HG02678 (cell line): ENCODE data around the gene STK35.
A peak's percentile ranks its signal among the peaks of the same experiment; 100 is the strongest.

Experiments used
- ATAC-seq: cut with Tn5 transposase; IDR thresholded peaks from one replicate; pipeline ENCODE4 v1.9.1; 2021; ENCODE audit warnings: mild to moderate bottlenecking, moderate library complexity; ENCODE audit not compliant: unreplicated experiment

The STK35 gene

DNA sequence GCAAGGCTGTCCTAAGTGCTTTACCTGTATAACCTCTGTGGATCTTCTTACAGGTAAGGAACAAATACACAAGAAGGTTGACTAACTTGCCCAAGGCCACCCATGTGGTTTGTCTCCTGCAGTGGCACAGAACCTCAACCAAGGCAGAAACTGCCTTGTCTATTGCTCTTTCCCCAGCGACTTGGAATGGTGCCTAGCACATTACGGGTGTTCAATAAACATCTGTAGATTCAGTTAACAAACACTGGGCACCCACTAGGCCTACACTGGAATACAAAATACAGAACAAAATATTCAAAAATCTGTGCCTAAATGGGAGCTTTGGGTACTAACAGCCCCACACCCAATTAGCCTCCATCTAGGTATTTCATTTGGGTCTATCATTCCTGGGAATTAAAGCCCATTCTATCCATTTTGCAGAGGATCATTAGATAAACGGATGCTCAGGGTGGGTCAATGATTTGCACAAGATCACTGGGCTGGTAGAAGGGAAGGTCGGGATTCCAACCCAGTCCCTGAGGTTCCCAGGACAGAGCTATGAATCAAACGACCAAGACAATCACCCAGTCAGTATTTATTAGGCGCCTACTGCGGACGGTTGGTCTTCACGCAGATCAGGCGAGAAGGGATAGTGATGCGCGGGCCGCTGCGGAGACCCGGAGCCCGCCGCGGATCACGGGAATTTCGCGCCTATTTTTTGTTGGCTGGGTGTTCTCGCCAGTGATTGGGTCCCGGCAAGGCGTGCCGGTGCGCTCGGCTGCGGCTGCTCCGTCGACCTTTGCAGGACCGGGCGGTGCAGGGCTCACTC is at the start of gene STK35:
STK35 (plus strand) TSS at position 771 of the 808 bp plus-strand sequence. CDS start 55 bp downstream, outside the sequence.
- ATAC-seq: peak; percentile 41

GRCh38 chr20:2051946-2052345 is 49.7 kb upstream of the STK35 start:
- no peak for ATAC-seq

- no peak for ATAC-seq
Measured at GRCh38 chr20:2052741-2053140, 48.9 kb upstream of the STK35 start.

DNA sequence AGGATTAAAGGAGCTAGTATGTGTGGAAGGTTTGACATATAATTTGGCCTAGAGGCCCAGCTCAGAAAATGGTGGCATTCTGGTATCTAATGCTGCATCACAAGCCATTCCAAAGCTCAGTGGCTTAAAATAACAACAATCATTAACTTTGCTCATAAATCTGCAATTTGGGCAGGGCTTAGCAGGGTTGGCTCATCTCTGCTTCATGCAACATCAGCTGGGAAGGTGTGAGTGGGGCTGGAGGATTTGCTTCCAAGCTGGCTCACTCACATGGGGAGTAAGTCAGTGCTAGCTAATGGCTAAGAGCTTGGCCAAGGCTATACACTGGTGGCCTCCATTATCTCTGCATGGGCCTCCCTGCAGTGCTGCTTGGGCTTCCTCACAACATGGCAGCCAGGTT is 48.0 kb upstream of the STK35 start:
- ATAC-seq: no peak

DNA sequence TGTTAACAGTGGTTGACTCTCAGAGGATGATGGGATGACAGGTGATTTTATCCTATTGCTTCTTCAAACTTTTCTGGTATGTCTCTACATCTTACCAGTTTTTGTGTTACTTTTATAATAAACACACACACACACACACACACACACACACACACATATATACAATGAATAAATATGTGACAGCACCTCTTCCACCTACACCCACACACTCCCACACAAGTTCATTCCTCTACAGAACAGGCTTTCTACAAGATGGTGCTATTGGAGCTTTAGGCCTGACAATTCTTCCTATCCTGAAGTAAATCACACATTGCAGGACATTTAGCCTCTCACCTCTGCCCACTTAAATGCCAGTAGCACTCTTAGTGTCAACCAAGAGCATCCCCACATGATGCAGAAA is 46.7 kb upstream of the STK35 start:
- ATAC-seq: no peak

- ATAC-seq: no peak
Measured at GRCh38 chr20:2059411-2059810, 42.2 kb upstream of the STK35 start.

DNA sequence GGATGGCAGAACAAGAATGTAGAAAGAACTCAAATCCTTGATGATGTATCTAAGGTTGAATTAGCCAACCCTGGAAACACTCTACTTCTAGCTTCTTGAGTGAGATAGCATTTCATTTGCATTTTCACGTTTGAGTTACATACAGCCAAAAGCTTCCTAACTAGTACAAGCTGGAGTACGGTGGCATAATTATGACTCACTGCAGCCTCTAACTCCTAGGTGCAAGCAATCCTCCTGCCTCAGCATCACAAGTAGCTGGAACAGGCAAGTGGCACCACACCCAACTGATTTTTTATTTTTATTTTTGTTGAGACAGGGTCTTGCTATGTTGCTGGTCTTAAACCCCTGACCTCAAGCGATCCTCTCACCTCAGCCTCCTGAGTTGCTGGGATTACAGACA is 36.5 kb upstream of the STK35 start:
- ATAC-seq: no peak

DNA sequence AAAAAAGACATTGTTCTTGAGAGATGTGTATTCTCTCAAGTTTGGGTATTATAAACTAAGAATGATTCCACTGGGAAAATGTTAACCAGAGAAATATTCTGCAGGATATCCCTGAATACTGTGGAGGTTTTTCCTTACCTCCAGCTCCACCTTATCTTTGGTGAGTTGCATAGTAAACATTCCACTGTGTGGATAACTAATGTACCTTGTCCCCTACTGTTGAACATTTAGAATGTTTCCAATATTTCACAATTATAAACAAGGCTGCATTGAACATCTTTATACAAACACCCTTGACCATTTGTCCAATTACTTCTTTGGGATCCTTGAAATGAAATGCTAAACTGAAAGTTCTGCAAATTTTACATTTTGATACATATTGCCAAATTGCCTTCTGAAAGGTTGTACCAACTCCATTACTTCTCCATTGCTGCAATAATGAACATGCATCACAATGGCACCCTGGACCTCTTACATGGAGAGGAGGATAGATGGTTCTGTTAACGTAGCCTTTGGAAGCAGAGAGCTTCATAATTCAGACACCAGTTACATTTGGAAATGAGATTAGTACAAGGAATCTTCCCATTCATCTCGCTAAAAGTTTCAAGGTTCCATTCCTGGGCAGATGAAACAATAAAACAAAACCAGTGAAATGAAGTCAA is 35.0 kb upstream of the STK35 start:
- ATAC-seq: no peak

DNA sequence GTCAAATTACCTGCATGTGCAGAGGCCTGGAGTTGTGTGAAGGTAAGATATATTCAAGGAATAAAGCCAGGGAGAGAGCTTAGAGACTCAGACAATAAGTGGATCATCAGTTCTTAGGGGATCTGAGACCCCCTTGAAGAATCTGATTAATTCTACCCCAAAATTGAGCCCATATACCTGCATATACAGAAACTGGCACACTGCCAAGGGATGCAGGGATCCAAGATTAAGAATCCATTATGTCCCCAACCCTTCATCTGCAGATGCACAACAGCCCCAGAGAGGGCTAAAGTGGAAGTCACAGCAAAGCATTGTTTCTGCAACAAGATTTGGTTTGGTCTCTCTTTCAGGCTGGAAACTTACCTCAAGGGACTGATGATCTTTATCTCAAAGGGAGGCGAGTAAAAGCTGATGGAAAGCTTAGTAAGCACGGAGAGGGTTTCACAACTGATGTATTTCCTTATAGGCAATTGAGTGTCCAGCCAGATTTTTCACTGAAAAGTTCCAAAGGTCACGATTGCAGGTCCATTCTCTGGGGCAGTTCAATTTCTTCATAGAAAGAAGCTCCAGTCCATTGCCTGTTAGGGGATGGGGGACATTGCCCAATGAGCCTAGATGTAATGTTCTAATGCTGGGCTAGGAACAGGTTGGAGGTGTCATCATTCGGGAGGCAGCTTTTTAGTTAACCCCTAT is 20.9 kb upstream of the STK35 start:
- ATAC-seq: no peak

GRCh38 chr20:2084703-2085102 is 16.9 kb upstream of the STK35 start:
- ATAC-seq: no peak

DNA sequence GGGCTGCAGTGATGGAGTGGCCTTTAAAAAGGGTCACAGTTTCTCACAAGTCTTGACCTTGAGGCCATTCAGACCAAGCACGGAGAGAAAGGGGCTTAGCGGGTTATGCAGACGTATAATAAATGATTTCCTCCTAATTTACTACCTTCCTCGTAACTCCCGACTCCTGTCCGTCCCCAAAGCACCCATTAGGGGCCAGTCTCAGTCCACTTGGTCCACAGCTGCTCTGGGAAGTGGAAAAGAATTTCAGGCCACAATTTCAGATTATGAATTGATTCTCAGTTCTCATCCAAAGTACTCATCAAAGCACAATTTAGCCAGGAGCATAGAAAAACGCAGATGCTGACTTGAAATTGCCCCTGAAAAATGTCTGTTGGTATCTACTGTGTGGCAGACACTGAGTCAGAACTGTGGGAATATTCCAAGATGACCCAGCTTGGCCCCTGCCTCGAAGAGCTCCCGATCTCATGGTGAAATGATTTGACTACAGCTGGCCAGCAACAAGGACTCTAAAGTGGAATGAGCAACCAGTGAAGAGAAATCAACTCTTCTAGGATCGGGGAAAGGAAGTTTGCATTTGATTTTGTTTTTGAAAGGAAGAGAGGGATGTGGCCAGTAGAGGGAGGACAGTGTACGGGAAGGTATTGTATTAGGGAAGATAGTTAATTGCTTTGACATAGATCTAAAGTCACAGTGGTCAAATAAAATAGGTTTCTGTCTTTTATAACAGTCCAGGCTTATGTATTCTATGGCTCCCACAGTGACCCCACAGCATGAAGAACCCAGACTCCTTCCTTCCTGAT is 15.2 kb upstream of the STK35 start:
- no peak for ATAC-seq

DNA sequence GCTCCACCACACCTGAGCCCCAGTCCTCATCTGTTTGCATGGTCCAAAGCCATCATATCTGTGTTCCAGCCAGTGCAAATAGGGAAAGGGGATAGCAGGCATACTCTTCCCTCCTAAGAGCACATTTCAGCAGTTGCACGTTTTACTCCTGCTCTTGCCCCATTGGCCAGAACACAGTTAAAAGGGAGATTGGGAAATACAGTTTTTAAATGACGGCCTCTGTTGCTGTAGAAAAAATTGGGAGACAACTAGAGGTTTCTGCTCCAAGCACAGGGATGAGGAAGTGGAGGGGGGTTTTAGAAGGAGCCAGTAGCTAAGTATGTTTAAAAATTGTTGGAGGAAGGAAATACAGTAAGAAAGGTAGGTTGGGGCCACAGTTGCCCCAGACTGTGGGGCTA is 14.6 kb upstream of the STK35 start:
- no peak for ATAC-seq

- ATAC-seq: no peak
Measured at GRCh38 chr20:2088891-2089290, 12.7 kb upstream of the STK35 start.

GRCh38 chr20:2089447-2089846 is 12.2 kb upstream of the STK35 start:
- ATAC-seq: no peak

GRCh38 chr20:2093159-2093781 is 8.4 kb upstream of the STK35 start:
- no peak for ATAC-seq

DNA sequence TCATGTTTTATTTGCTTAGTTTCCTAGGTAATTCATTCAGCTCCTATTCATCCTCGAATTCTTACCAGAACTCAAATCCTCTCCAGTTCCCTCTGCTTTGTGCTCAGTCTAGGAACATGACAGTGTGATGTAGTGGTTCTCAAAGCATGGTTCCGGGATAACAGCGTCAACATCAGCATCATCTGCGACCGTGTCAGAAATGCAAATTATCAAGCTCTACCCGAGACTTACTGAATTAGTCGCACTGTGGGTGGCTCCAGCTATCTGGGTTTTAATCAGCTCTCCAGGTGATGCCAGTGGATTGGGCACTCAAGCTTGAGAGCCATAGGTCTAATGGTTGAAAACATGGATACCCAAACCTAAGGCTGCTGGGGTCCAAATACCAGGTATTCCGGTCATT is 7.7 kb upstream of the STK35 start:
- no peak for ATAC-seq

DNA sequence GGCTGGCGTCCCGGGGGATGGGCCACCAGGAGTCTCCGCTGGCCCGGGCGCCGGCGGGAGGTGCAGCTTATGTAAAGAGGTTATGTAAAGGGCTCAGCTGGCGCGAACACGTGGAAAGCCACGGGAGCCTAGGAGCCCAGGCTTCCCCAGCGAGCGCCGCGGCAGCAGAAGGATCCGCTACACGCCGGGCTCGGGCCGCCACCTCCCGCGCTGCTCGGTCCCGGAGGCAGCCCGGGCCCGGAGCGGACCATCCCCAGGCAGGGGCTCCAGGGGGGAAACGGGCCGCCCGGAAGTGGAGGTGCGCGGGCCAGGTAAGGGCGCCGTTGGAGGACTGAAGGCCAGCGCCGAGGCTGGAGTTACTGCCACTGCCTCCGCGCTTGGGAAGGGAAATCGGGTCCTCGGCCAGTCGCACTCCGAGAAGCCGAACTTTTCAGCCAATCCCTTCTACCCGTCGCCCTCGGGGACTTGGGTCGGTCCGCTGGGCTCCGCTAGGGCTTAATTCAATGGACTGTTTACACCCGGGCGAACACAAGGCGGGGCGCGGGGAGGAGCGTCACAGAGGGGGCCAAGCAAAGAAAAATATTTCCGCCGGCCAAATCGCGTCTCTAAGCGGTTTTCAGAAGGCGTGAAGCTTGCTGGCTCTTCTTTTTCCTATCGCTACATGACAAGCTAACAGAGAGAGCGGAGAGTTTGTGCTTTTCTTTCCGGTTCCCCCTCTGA is 398 bp downstream of the STK35 start:
- ATAC-seq: peak; percentile 76

DNA sequence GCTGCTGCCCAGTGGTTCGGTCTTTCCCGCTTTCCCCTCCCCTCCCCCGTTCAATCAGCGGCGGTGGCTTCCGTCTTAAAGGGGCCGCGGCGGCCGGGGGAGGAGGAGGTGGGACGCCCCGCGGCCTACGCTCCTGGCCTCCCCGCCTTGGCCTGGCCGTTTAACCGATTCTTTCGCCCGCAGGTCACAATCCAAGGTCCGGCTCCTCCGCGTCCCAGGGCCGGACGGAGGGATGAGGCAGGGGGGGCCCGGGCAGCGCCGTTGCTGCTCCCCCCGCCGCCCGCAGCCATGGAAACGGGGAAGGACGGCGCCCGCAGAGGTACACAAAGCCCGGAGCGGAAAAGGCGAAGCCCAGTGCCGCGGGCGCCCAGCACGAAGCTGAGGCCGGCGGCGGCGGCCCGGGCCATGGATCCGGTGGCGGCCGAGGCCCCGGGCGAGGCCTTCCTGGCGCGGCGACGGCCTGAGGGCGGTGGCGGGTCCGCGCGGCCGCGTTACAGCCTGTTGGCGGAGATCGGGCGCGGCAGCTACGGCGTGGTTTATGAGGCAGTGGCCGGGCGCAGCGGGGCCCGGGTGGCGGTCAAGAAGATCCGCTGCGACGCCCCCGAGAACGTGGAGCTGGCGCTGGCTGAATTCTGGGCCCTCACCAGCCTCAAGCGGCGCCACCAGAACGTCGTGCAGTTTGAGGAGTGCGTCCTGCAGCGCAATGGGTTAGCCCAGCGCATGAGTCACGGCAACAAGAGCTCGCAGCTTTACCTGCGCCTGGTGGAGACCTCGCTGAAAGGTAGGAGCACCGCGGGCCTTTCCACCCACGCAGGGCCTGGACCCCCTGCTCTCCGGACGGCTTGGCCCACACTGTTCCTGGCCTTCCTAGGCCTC is 1.2 kb downstream of the STK35 start:
- peak; percentile 64 for ATAC-seq
